Spinal cord (tissue), 10 donors: ENCODE data around the gene BBS9. TPM values are rescaled to one million over a fixed set of nuclear protein-coding genes. Genes with fewer than 3 reads are reported as not detected.
A peak's percentile ranks its signal among the peaks of the same experiment; 100 is the strongest.

ENCODE experiments used
- DNase-seq, 6 donors: peaks; one replicate each; pipeline versions ENCODE4 v3.0.0 to v3.0.0-alpha.2; 2013 to 2015; ENCODE audit warnings: low spot score in 6 of 6, low read depth in 4 of 6
- H3K27ac ChIP-seq: one replicate; pipeline ENCODE4 v1.5.1; 2013; ENCODE audit warnings: low read depth, low read length, control low read depth
- H3K27me3 ChIP-seq: one replicate; pipeline ENCODE4 v1.6.1; 2013; ENCODE audit warnings: low read length; ENCODE audit not compliant: control insufficient read depth, insufficient read depth
- H3K36me3 ChIP-seq: one replicate; pipeline ENCODE4 v1.6.1; 2013; ENCODE audit warnings: low read length; ENCODE audit not compliant: control insufficient read depth, insufficient read depth
- H3K4me1 ChIP-seq: one replicate; pipeline ENCODE4 v1.6.1; 2013; ENCODE audit warnings: low read length; ENCODE audit not compliant: control insufficient read depth, insufficient read depth
- H3K4me3 ChIP-seq: one replicate; pipeline ENCODE4 v1.5.1; 2013; ENCODE audit warnings: low read depth, low read length, control low read depth
- H3K9me3 ChIP-seq: one replicate; pipeline ENCODE4 v1.6.1; 2013; ENCODE audit warnings: low read length; ENCODE audit not compliant: control insufficient read depth, insufficient read depth
- WGBS: methylation state at CpG from one replicate; pipeline ENCODE4 v1.1.5; 2013; ENCODE audit warnings: missing lambda C conversion rate; ENCODE audit not compliant: insufficient coverage; 5-methylcytosine and 5-hydroxymethylcytosine counted together
- polyA plus RNA-seq, 2 donors: library from polyadenylated mRNA; unstranded; fragments of 120-200 nt; gene quantifications; one replicate each; pipeline ENCODE4 v1.2.1, GENCODE V29; 2013; ENCODE audit not compliant: insufficient read length in 2 of 2
- total RNA-seq, 2 donors: library from RNA; depleted of rRNA in 1 of 2; stranded (reverse); fragments of 120-200 nt in 1 of 2; fragments of >200 nt in 1 of 2; gene quantifications; one replicate each; pipeline versions ENCODE4 v1.2.3 to v1.2.4, GENCODE V29; 2013 to 2014
- donor health status: healthy.

The BBS9 gene
- total and polyA plus RNA-seq, 4 donors: 19.3 to 67.8 (median 28.9) TPM

DNA sequence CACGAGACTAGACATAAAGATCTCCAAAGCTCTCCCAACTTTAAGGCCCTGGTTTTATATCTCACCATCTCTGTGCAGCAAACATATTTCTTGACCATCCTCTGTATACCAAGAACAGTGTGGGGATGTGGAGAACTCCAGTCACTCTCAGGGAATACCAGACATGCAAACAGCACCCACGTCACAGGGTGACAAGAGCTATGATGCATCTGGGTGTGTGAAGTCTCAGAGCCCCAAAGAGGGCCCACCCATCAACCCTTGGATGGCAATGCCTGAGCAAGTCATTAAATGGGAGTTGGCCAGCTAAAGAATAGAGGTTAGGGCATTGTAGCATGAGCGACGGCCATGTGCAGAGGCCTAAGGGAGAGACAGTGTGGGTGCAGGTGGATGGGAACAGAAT is 402.5 kb downstream of the BBS9 start:
- DNase-seq: no peak
- no peaks in the 10 kb centered on the region for H3K9me3 ChIP-seq
- no peaks in the 10 kb centered on the region for H3K36me3 ChIP-seq
- H3K4me1 ChIP-seq: peaks cover 3% of the 10 kb centered on the region
- no peak overlapping the region for H3K4me3 ChIP-seq
- H3K27ac ChIP-seq: no peak overlapping the region
- 93% methylated on average over 3 of the region's 4 CpGs for WGBS
- no peaks in the 10 kb centered on the region for H3K27me3 ChIP-seq

DNA sequence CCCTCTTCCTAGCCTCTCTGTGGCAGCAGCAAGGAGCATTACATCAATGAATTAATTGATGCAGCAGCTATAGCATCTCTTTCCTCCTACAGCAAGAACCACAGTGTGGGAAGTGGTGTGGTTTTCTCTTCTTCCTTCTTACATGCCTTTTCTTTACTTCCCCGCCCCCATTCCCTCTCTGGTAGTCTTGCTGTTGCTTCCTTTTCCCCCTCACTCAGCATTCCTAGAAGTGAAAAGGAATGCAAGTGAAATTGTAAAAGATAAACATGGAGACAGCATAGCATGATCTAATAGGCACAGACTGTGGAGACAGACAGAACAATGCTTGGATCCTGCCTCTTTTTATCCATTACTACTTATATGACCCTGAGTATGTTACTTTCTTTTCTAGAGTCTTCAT is 405.5 kb downstream of the BBS9 start:
- WGBS: no CpG with 5 or more reads among the region's 1 CpG
- no peak for DNase-seq
- Histone ChIP-seq H3K36me3 (no peaks in the 10 kb centered on the region), H3K27me3 (no peaks in the 10 kb centered on the region), H3K9me3 (peaks cover 4% of the 10 kb centered on the region), H3K27ac (no peak overlapping the region), H3K4me3 (no peak overlapping the region), H3K4me1 (peaks cover 3% of the 10 kb centered on the region)

DNA sequence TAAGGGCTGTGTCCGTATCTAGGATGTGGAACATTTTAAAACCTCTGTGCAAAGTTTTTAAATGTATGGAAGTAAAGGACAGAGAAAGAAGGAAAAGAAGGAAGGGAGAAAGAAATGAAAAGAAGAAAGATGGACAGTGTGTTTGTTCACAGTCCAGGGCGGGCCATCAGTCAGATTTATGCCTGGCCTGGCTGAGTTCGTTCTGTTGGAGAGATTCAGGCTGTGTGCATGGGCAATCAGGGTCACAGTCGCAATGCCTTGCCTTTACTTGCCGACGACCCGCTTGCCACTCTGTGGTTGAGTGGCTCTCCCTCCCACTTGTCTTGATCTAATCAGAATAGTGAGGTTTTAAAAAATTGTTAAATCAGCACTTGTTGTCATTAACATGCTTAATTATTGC is 406.6 kb downstream of the BBS9 start:
- Histone ChIP-seq H3K4me1 (peaks cover 3% of the 10 kb centered on the region), H3K4me3 (no peak overlapping the region), H3K27me3 (no peaks in the 10 kb centered on the region), H3K9me3 (peaks cover 4% of the 10 kb centered on the region), H3K36me3 (no peaks in the 10 kb centered on the region), H3K27ac (no peak overlapping the region)
- WGBS: 60% methylated on average over 4 of the region's 7 CpGs
- DNase-seq: no peak

DNA sequence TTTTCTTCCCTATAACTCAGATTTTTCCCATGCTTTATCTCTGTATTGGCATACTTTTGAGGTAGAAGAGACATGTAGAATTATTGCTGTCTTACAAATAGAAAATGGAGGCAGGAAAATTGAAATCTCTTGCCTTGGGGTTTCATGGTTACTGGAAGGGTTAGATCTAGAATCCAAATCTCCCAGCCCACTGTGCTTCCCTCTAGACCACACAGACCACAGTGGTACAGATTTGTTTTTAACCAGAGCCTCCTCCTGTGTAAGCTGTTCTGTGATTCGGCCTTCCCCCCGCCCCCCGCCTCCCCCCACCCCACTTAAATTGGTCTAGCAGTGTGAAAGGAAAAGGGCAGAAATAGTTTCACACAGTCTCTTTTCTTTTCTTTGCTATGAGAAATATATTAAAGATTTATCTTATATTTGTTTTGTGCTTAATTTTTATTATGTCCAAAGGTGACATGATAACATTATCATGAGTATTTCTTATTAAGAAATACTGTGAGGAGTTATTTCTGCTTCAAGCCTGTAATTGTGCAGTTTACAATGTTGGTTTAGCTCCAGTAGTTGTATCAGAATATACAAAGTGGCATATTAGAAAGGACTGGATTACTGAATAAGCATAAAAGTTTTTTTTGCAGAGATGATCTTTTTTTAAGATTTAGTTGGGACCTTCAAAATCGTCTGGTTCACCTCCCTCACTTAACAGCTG is 407.2 kb downstream of the BBS9 start:
- Histone ChIP-seq H3K4me3 (no peak overlapping the region), H3K36me3 (no peaks in the 10 kb centered on the region), H3K9me3 (peaks cover 4% of the 10 kb centered on the region), H3K4me1 (peaks cover 3% of the 10 kb centered on the region), H3K27me3 (no peaks in the 10 kb centered on the region), H3K27ac (no peak overlapping the region)
- DNase-seq: no peak
- WGBS: no CpG with 5 or more reads among the region's 4 CpGs

DNA sequence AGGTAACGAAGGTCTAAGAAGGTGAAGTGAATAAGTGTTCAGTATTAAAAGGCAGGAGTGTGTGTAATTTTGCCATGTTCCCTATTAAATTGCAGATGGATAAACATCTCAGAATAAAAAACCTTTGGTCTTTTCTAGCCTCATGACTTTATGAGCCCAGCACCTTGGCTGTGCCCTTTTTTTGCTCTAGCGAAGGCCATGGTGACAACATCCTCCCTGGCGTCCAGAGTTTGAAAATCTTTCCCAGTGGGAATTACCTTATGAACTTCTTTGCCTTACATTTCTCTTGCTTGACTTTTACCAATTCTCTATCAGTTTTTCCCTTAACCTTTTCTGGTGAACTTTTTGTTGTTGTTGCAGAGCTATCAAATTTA is 407.7 kb downstream of the BBS9 start:
- peaks cover 3% of the 10 kb centered on the region for H3K4me1 ChIP-seq
- no peak overlapping the region for H3K4me3 ChIP-seq
- H3K9me3 ChIP-seq: peaks cover 4% of the 10 kb centered on the region
- H3K27me3 ChIP-seq: no peaks in the 10 kb centered on the region
- H3K36me3 ChIP-seq: no peaks in the 10 kb centered on the region
- DNase-seq: no peak
- H3K27ac ChIP-seq: no peak overlapping the region
- WGBS: 100% methylated on average over 1 of the region's 3 CpGs

DNA sequence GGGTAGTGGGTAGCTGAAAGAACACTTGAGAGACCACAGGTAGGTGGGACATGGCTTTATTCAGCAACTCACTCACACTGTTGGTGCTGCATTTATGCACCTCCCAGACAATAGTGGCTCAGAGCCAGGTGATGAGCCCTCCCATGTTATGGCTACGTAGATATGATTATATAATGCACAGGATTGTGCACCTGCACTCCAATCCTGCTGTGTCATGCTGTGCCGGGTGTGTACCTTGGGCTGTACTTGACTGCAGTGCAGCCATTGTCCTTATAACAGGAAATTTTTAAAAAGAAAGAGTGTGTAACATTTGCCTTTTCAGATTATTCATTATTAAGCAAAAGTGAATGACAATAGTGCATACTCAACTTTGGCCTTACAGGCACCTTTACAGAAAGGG is 409.8 kb downstream of the BBS9 start:
- DNase-seq: no peak
- Histone ChIP-seq H3K36me3 (no peaks in the 10 kb centered on the region), H3K27me3 (no peaks in the 10 kb centered on the region), H3K4me1 (peaks cover 3% of the 10 kb centered on the region), H3K27ac (no peak overlapping the region), H3K4me3 (no peak overlapping the region), H3K9me3 (peaks cover 4% of the 10 kb centered on the region)
- no CpG with 5 or more reads among the region's 2 CpGs for WGBS

DNA sequence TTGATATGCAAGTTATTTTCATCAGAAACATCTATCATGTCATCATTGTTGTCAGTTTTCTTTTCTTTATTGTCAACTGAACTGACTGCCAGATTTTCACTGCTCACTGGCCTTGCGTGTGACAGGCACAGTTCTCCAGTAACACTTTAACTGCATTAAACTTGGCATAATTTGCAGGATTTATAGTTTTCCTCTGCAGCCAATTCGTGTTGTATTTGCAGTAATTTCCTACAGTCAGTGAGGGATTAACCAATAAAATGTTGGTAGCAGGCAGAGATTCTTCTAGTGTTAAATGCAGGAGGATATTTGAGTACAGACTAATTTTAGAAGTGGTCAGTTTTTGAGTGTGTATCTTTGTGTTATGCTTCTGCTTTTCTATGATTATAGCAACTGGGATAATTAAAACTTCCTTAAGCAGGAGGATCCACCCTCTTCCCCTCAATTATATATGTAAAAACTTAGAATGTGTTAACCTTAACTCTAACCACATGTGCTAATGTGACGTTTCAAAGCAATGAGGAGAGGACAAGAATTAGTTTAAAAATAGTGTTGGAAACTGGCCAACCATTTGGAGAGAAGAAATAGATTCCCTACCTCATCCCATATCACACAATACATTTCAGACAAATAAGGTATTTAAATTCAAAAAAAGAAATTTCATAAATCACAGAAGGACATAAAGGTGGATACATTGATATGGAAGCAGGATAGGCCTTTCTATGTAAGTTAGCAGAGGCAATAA is 410.5 kb downstream of the BBS9 start:
- peaks cover 4% of the 10 kb centered on the region for H3K9me3 ChIP-seq
- no peaks in the 10 kb centered on the region for H3K27me3 ChIP-seq
- no CpG with 5 or more reads among the region's 3 CpGs for WGBS
- no peaks in the 10 kb centered on the region for H3K36me3 ChIP-seq
- H3K4me3 ChIP-seq: no peak overlapping the region
- H3K27ac ChIP-seq: no peak overlapping the region
- peak in 1 of 6 donors; percentile 32 for DNase-seq
- H3K4me1 ChIP-seq: peaks cover 3% of the 10 kb centered on the region

DNA sequence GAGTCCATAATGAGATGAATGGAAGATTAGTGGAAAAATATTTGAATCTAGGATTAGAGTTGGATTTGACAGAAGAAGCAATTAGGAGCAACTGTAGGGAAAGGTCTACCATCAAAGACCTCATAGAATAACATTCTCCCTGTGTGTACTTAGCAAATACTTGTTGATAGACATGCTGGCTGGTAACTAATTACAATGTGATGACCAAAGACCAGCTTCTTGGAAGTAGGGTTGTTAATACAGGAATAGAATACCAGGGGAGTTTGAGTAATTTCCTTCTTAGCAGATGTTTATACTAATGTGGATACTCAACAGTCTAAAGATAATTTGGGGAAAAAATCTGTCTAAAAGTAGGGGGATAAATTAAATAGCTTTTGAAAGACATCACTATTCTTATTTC is 418.5 kb downstream of the BBS9 start:
- Histone ChIP-seq H3K9me3 (no peaks in the 10 kb centered on the region), H3K4me1 (no peaks in the 10 kb centered on the region), H3K36me3 (no peaks in the 10 kb centered on the region), H3K4me3 (no peak overlapping the region), H3K27me3 (no peaks in the 10 kb centered on the region), H3K27ac (no peak overlapping the region)
- no peak for DNase-seq

DNA sequence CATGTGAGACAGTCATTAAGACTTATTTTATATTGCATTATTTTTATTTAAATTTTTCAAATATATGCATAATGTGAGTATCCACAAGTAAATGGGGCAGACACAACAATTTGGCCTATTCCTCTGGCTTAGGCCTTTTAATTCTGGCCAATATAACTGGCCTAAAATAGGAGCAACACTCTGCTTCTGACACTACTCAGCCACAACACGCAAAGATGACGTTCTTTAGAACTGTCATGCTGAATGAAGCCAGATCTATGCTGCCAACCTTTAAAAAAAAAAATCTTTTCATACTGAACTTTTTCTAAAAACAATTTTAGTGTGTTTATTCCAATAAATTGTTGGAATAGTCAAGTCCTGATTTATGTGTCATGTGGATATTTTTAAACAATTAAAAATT is 421.0 kb downstream of the BBS9 start:
- H3K27ac ChIP-seq: no peak overlapping the region
- no peak overlapping the region for H3K4me3 ChIP-seq
- no peaks in the 10 kb centered on the region for H3K27me3 ChIP-seq
- DNase-seq: no peak
- WGBS: no CpG with 5 or more reads among the region's 2 CpGs
- no peaks in the 10 kb centered on the region for H3K4me1 ChIP-seq
- no peaks in the 10 kb centered on the region for H3K9me3 ChIP-seq
- no peaks in the 10 kb centered on the region for H3K36me3 ChIP-seq

DNA sequence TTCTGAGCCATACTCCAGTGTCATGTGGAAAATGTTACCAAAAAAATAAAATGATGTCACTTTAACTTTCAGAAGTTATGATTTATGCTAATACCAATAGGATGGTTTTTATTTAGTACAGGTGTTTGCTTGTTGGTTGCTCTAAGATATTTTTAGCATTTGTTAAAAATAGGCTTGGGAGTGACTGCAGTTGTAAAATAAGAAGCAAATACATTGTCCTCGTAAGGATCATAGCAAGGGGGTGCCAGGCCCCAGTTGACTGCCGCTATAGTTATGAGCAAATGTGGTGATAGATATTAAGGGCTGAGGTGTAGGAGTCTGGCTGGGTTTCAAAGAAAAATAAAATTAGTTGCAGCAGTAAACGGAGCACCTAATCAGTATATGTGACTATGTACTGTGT is 421.6 kb downstream of the BBS9 start:
- Histone ChIP-seq H3K4me3 (no peak overlapping the region), H3K27me3 (no peaks in the 10 kb centered on the region), H3K36me3 (no peaks in the 10 kb centered on the region), H3K9me3 (no peaks in the 10 kb centered on the region), H3K4me1 (no peaks in the 10 kb centered on the region), H3K27ac (no peak overlapping the region)
- WGBS: 50% methylated on average over 2 of the region's 3 CpGs
- DNase-seq: no peak
